ENCODE measurements around the gene HCN2. TPM values are rescaled to one million over a fixed set of nuclear protein-coding genes. Genes with fewer than 3 reads are reported as not detected.
"Not testable (repeated sequence)": the region's sequence is repeated elsewhere in the genome, so short reads cannot be mapped to it uniquely, and the experiment has no call there.

Gene HCN2
- total RNA-seq, 3 donors from 2014 or later: under 0.01 to 0.44 TPM; not detected in 1

GRCh38 chr19:623175-623916 lies 33.7 kb downstream of the HCN2 start:
- Histone ChIP-seq H3K27me3 (no peaks in the 10 kb centered on the region), H3K9me3 (no peaks in the 10 kb centered on the region), H3K36me3 (no peaks in the 10 kb centered on the region), H3K27ac (no peak overlapping the region), H3K4me3 (no peak overlapping the region), H3K4me1 (no peaks in the 10 kb centered on the region)
- intact Hi-C loops (cut with DNase I; ENCODE audit: low total_unique reads): no loop called here
- TF ChIP-seq POLR2AphosphoS5 (IDR thresholded peaks at IDR 0.05): no peak
- TF ChIP-seq CTCF (IDR thresholded peaks at IDR 0.05): no peak
- no peak for DNase-seq (ENCODE audit: low spot score in 2 of 2)

- Histone ChIP-seq H3K9me3 (no peaks in the 10 kb centered on the region), H3K36me3 (no peaks in the 10 kb centered on the region), H3K27ac (no peak overlapping the region), H3K27me3 (no peaks in the 10 kb centered on the region), H3K4me3 (no peak overlapping the region), H3K4me1 (no peaks in the 10 kb centered on the region)
- TF ChIP-seq CTCF (IDR thresholded peaks at IDR 0.05) (no peak), POLR2AphosphoS5 (IDR thresholded peaks at IDR 0.05) (no peak), POLR2A (IDR thresholded peaks at IDR 0.05) (no peak)
- DNase-seq (ENCODE audit: low spot score in 2 of 2): no peak
- intact Hi-C loops (cut with DNase I; ENCODE audit: low total_unique reads): no loop called here
These were observed 34.3 kb downstream of the HCN2 start for GRCh38 chr19:623974-624373.

GRCh38 chr19:624433-625109 lies 34.9 kb downstream of the HCN2 start:
- H3K4me1 ChIP-seq: no peaks in the 10 kb centered on the region
- no peak overlapping the region for H3K4me3 ChIP-seq
- TF ChIP-seq POLR2A (IDR thresholded peaks at IDR 0.05): no peak
- TF ChIP-seq CTCF (IDR thresholded peaks at IDR 0.05): no peak
- no peak for TF ChIP-seq POLR2AphosphoS5 (IDR thresholded peaks at IDR 0.05)
- H3K27me3 ChIP-seq: no peaks in the 10 kb centered on the region
- H3K27ac ChIP-seq: no peak overlapping the region
- no peaks in the 10 kb centered on the region for H3K9me3 ChIP-seq
- H3K36me3 ChIP-seq: no peaks in the 10 kb centered on the region
- DNase-seq (ENCODE audit: low spot score in 2 of 2): no peak
- intact Hi-C loops (cut with DNase I; ENCODE audit: low total_unique reads): no loop called here

- TF ChIP-seq POLR2A (IDR thresholded peaks at IDR 0.05): no peak
- no peak for TF ChIP-seq CTCF (IDR thresholded peaks at IDR 0.05)
- TF ChIP-seq POLR2AphosphoS5 (IDR thresholded peaks at IDR 0.05): no peak
- no peak for DNase-seq (ENCODE audit: low spot score in 2 of 2)
- no peaks in the 10 kb centered on the region for H3K27me3 ChIP-seq
- H3K4me3 ChIP-seq: no peak overlapping the region
- H3K27ac ChIP-seq: no peak overlapping the region
- intact Hi-C loops (cut with DNase I; ENCODE audit: low total_unique reads): no loop called here
- H3K4me1 ChIP-seq: no peaks in the 10 kb centered on the region
- H3K9me3 ChIP-seq: no peaks in the 10 kb centered on the region
- H3K36me3 ChIP-seq: no peaks in the 10 kb centered on the region
These were observed 35.6 kb downstream of the HCN2 start for GRCh38 chr19:625257-625656.

- intact Hi-C loops (cut with DNase I; ENCODE audit: low total_unique reads); H3K27me3 ChIP-seq; H3K4me3 ChIP-seq; H3K27ac ChIP-seq; H3K9me3 ChIP-seq; H3K4me1 ChIP-seq; DNase-seq (ENCODE audit: low spot score in 2 of 2); H3K36me3 ChIP-seq: not testable (repeated sequence)
These were observed 36.9 kb downstream of the HCN2 start for GRCh38 chr19:626566-626965.

Measured in breast epithelium (tissue), 4 donors.